K562 (cell line): ENCODE measurements around the gene PSPH. TPM values are rescaled to one million over a fixed set of nuclear protein-coding genes. Genes with fewer than 3 reads are reported as not detected.

Experiments used
- ARID2 ChIP-seq: fragments of 450-650 bp; IDR thresholded peaks from 2 replicates; pipeline ENCODE4 v1.6.1; 2017; ENCODE audit warnings: antibody characterized with exemption, mild to moderate bottlenecking
- EGR1 ChIP-seq: fragments of 450-650 bp; conservative IDR thresholded peaks from 2 replicates; pipeline ENCODE4 v1.6.1; 2017; ENCODE audit warnings: mild to moderate bottlenecking
- ETV5 ChIP-seq: sonication (generic); formaldehyde crosslinking; IDR thresholded peaks from 2 replicates; pipeline ENCODE4 v1.4.0; 2020; ENCODE audit warnings: low read depth, mild to moderate bottlenecking, missing genetic modification reagents
- KLF13 ChIP-seq: fragments of 450-650 bp; IDR thresholded peaks from 2 replicates; pipeline ENCODE4 v1.6.1; 2016; ENCODE audit warnings: missing genetic modification characterization, low read depth, mild to moderate bottlenecking, missing compliant biosample characterization, moderate library complexity, borderline replicate concordance
- L3MBTL2 ChIP-seq: fragments of 450-650 bp; IDR thresholded peaks from 2 replicates; pipeline ENCODE4 v1.6.1; 2016; ENCODE audit warnings: mild to moderate bottlenecking, moderate library complexity
- MYNN ChIP-seq, 2 experiments: sonication (generic); formaldehyde crosslinking in 1 of 2; IDR thresholded peaks; 2 replicates each; pipeline versions ENCODE4 v1.5.0 to v1.6.1; 2016 to 2020; ENCODE audit warnings: antibody characterized with exemption in 1 of 2, missing genetic modification reagents in 1 of 2
- NONO ChIP-seq, 2 experiments: fragments of 200-400 bp in 1 of 2; fragments of 450-650 bp in 1 of 2; formaldehyde crosslinking in 1 of 2; IDR thresholded peaks; 2 replicates each; pipeline ENCODE4 v1.6.1; 2017; ENCODE audit warnings: low read depth in 2 of 2, mild to moderate bottlenecking in 2 of 2, moderate library complexity in 2 of 2, low read length in 1 of 2
- RBFOX2 ChIP-seq: fragments of 200-400 bp; formaldehyde crosslinking; IDR thresholded peaks from 2 replicates; pipeline ENCODE4 v1.6.1; 2017; ENCODE audit warnings: low read depth, mild to moderate bottlenecking, low read length, moderate library complexity
- RNF2 ChIP-seq: sonication (generic); IDR thresholded peaks from 2 replicates; pipeline ENCODE4 v1.6.1; 2016
- SIRT6 ChIP-seq: IDR thresholded peaks from one replicate; pipeline ENCODE4 v1.6.1; 2012; ENCODE audit warnings: low read depth, mild to moderate bottlenecking, control low read depth, inconsistent platforms, low read length, moderate library complexity
- SMARCC2 ChIP-seq: fragments of 450-650 bp; IDR thresholded peaks from 2 replicates; pipeline ENCODE4 v1.6.1; 2017; ENCODE audit warnings: antibody characterized with exemption, moderate library complexity, mild to moderate bottlenecking, low read depth
- XRCC3 ChIP-seq: fragments of 450-650 bp; IDR thresholded peaks from 2 replicates; pipeline ENCODE4 v1.6.1; 2017; ENCODE audit warnings: mild to moderate bottlenecking, moderate library complexity
- ZNF644 ChIP-seq: fragments of 200-800 bp; sonication (Bioruptor generic); IDR thresholded peaks from 2 replicates; pipeline ENCODE4 v1.6.1; 2016; ENCODE audit warnings: low read depth, missing genetic modification characterization, missing compliant biosample characterization
- ZSCAN32 ChIP-seq: fragments of 450-650 bp; formaldehyde crosslinking; IDR thresholded peaks from 2 replicates; pipeline ENCODE4 v1.4.0; 2020; ENCODE audit warnings: mild to moderate bottlenecking, moderate library complexity
- polyA plus RNA-seq, 8 experiments: library from polyadenylated mRNA; depleted of rRNA in 4 of 8; stranded (reverse) in 5 of 8; unstranded in 3 of 8; fragments of >200 nt; fragmentation: Nextera tagmentation in 2 of 8; fragmentation: Illumina TruSeq in 1 of 8; extraction: Ambion mirVana in 2 of 8; extraction: Trizol in 1 of 8; gene quantifications; 2 replicates each; pipeline versions ENCODE4 v1.2.1 to v1.2.3, GENCODE V29; 2011 to 2014; ENCODE audit warnings: inconsistent platforms in 1 of 8, missing spikeins in 1 of 8
- total RNA-seq, 7 experiments: library from RNA; depleted of rRNA in 6 of 7; stranded (reverse); fragments of >200 nt in 6 of 7; fragmentation: Illumina TruSeq in 2 of 7; extraction: Trizol in 2 of 7; gene quantifications; 2 replicates each; pipeline versions ENCODE4 v1.2.1 to v1.2.3, GENCODE V29; 2011 to 2021; ENCODE audit warnings: low replicate concordance in 1 of 7
- TF ChIP-seq, protein P1 (sequence below): IDR thresholded peaks from 3 replicates; pipeline ENCODE4 v1.6.1; 2011; ENCODE audit warnings: borderline replicate concordance, mild to moderate bottlenecking, moderate library complexity; ENCODE audit not compliant: insufficient read length; ENCODE audit errors: extremely low read depth
- TF ChIP-seq, protein P2 (sequence below): sonication (generic); formaldehyde crosslinking; IDR thresholded peaks from 2 replicates; pipeline ENCODE4 v1.8.0; 2022; ENCODE audit warnings: missing genetic modification reagents, mild to moderate bottlenecking, borderline replicate concordance
- TF ChIP-seq, protein P3 (sequence below): sonication (generic); formaldehyde crosslinking; IDR thresholded peaks from 2 replicates; pipeline ENCODE4 v1.8.0; 2022; ENCODE audit warnings: mild to moderate bottlenecking, missing genetic modification reagents
- TF ChIP-seq, protein P4 (sequence below): fragments of 450-650 bp; formaldehyde crosslinking; conservative IDR thresholded peaks from 2 replicates; pipeline ENCODE4 v1.4.0; 2022; ENCODE audit warnings: mild to moderate bottlenecking, missing genetic modification characterization
- TF ChIP-seq, protein P5 (sequence below): fragments of 450-650 bp; IDR thresholded peaks from 2 replicates; pipeline ENCODE4 v1.6.1; 2017; ENCODE audit warnings: antibody characterized with exemption, mild to moderate bottlenecking

The PSPH gene
- total and polyA plus RNA-seq, 9 of the 15 experiments (the other 6 are each of a cell fraction or from before 2014, with no cell fraction given), result 6.3 to 46.8 (median 20.2) TPM

DNA sequence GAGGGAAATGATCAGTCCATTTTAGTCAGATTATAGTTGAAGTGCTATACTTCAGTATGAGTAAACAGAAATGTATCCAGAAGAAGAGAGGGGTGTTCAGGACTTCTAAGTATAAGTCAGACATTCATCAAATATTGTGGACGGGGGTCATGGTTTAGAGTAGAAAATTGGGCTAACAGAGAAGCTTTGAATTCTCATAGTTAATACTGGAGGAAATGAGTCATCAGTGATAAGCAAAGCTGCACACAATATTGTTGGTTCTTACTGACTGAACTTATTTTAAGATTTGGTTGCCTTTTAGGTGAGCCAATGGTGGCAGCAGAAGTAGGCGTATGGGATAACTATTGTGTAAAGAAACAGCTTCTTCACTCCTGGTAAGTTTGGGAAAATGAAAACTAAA is 11.1 kb upstream of the PSPH start (continued):
- TF ChIP-seq, protein P1, sequence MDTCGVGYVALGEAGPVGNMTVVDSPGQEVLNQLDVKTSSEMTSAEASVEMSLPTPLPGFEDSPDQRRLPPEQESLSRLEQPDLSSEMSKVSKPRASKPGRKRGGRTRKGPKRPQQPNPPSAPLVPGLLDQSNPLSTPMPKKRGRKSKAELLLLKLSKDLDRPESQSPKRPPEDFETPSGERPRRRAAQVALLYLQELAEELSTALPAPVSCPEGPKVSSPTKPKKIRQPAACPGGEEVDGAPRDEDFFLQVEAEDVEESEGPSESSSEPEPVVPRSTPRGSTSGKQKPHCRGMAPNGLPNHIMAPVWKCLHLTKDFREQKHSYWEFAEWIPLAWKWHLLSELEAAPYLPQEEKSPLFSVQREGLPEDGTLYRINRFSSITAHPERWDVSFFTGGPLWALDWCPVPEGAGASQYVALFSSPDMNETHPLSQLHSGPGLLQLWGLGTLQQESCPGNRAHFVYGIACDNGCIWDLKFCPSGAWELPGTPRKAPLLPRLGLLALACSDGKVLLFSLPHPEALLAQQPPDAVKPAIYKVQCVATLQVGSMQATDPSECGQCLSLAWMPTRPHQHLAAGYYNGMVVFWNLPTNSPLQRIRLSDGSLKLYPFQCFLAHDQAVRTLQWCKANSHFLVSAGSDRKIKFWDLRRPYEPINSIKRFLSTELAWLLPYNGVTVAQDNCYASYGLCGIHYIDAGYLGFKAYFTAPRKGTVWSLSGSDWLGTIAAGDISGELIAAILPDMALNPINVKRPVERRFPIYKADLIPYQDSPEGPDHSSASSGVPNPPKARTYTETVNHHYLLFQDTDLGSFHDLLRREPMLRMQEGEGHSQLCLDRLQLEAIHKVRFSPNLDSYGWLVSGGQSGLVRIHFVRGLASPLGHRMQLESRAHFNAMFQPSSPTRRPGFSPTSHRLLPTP, result no peak
- no peak for TF ChIP-seq ARID2
- no peak for TF ChIP-seq ZNF644 (tag)
- TF ChIP-seq, protein P2, sequence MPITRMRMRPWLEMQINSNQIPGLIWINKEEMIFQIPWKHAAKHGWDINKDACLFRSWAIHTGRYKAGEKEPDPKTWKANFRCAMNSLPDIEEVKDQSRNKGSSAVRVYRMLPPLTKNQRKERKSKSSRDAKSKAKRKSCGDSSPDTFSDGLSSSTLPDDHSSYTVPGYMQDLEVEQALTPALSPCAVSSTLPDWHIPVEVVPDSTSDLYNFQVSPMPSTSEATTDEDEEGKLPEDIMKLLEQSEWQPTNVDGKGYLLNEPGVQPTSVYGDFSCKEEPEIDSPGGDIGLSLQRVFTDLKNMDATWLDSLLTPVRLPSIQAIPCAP (CRISPR knock-in tag), result no peak
- TF ChIP-seq NONO (IDR thresholded peaks at IDR 0.05; ENCODE audit: low read depth in 2 of 2, low read length in 1 of 2), result no peak
- TF ChIP-seq, protein P3, sequence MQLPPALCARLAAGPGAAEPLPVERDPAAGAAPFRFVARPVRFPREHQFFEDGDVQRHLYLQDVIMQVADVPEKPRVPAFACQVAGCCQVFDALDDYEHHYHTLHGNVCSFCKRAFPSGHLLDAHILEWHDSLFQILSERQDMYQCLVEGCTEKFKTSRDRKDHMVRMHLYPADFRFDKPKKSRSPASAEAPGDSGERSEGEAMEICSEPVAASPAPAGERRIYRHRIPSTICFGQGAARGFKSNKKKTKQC (CRISPR knock-in tag), result no peak
- TF ChIP-seq ZSCAN32, result no peak
- TF ChIP-seq KLF13 (tag), result no peak
- peak; percentile 18 for TF ChIP-seq RBFOX2
- no peak for TF ChIP-seq XRCC3
- 0 out of 2 replicates have a peak, but pooled peaks have one; percentile 31 for TF ChIP-seq EGR1
- no peak for TF ChIP-seq SIRT6
- TF ChIP-seq L3MBTL2, result no peak
- no peak for TF ChIP-seq ETV5 (CRISPR knock-in tag)
- no peak for TF ChIP-seq MYNN (IDR thresholded peaks at IDR 0.05)
- TF ChIP-seq MYNN (CRISPR knock-in tag; IDR thresholded peaks at IDR 0.05), result no peak
- no peak for TF ChIP-seq RNF2
- TF ChIP-seq, protein P4, sequence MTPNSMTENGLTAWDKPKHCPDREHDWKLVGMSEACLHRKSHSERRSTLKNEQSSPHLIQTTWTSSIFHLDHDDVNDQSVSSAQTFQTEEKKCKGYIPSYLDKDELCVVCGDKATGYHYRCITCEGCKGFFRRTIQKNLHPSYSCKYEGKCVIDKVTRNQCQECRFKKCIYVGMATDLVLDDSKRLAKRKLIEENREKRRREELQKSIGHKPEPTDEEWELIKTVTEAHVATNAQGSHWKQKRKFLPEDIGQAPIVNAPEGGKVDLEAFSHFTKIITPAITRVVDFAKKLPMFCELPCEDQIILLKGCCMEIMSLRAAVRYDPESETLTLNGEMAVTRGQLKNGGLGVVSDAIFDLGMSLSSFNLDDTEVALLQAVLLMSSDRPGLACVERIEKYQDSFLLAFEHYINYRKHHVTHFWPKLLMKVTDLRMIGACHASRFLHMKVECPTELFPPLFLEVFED (CRISPR knock-in tag), result no peak
- peak; percentile 61; the same call in 1 of the 2 replicates for TF ChIP-seq SMARCC2
- TF ChIP-seq, protein P5, sequence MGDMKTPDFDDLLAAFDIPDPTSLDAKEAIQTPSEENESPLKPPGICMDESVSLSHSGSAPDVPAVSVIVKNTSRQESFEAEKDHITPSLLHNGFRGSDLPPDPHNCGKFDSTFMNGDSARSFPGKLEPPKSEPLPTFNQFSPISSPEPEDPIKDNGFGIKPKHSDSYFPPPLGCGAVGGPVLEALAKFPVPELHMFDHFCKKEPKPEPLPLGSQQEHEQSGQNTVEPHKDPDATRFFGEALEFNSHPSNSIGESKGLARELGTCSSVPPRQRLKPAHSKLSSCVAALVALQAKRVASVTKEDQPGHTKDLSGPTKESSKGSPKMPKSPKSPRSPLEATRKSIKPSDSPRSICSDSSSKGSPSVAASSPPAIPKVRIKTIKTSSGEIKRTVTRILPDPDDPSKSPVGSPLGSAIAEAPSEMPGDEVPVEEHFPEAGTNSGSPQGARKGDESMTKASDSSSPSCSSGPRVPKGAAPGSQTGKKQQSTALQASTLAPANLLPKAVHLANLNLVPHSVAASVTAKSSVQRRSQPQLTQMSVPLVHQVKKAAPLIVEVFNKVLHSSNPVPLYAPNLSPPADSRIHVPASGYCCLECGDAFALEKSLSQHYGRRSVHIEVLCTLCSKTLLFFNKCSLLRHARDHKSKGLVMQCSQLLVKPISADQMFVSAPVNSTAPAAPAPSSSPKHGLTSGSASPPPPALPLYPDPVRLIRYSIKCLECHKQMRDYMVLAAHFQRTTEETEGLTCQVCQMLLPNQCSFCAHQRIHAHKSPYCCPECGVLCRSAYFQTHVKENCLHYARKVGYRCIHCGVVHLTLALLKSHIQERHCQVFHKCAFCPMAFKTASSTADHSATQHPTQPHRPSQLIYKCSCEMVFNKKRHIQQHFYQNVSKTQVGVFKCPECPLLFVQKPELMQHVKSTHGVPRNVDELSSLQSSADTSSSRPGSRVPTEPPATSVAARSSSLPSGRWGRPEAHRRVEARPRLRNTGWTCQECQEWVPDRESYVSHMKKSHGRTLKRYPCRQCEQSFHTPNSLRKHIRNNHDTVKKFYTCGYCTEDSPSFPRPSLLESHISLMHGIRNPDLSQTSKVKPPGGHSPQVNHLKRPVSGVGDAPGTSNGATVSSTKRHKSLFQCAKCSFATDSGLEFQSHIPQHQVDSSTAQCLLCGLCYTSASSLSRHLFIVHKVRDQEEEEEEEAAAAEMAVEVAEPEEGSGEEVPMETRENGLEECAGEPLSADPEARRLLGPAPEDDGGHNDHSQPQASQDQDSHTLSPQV, result peak; percentile 53; the same call in 1 of the 2 replicates
